K562 (cell line): ENCODE results near the gene AIRE. TPM values are rescaled to one million over a fixed set of nuclear protein-coding genes. Genes with fewer than 3 reads are reported as not detected.

ENCODE experiments used
- ADNP ChIP-seq: fragments of 200-800 bp; sonication (Bioruptor generic); IDR thresholded peaks from 2 replicates; pipeline ENCODE4 v1.6.1; 2016; ENCODE audit warnings: missing genetic modification characterization, missing compliant biosample characterization
- DMBX1 ChIP-seq: fragments of 250-450 bp; sonication (Bioruptor Pico); IDR thresholded peaks from 2 replicates; pipeline ENCODE4 v1.8.0; 2022; ENCODE audit warnings: inconsistent platforms, mild to moderate bottlenecking, moderate library complexity, borderline replicate concordance
- NONO ChIP-seq, 2 experiments: fragments of 200-400 bp in 1 of 2; fragments of 450-650 bp in 1 of 2; formaldehyde crosslinking in 1 of 2; IDR thresholded peaks; 2 replicates each; pipeline ENCODE4 v1.6.1; 2017; ENCODE audit warnings: low read depth in 2 of 2, mild to moderate bottlenecking in 2 of 2, moderate library complexity in 2 of 2, low read length in 1 of 2
- ZNF445 ChIP-seq: fragments of 250-450 bp; sonication (Bioruptor Pico); IDR thresholded peaks from 2 replicates; pipeline ENCODE4 v1.4.0; 2020; ENCODE audit warnings: low read depth, mild to moderate bottlenecking, moderate library complexity
- polyA plus RNA-seq, 8 experiments: library from polyadenylated mRNA; depleted of rRNA in 4 of 8; stranded (reverse) in 5 of 8; unstranded in 3 of 8; fragments of >200 nt; fragmentation: Nextera tagmentation in 2 of 8; fragmentation: Illumina TruSeq in 1 of 8; extraction: Ambion mirVana in 2 of 8; extraction: Trizol in 1 of 8; gene quantifications; 2 replicates each; pipeline versions ENCODE4 v1.2.1 to v1.2.3, GENCODE V29; 2011 to 2014; ENCODE audit warnings: inconsistent platforms in 1 of 8, missing spikeins in 1 of 8
- total RNA-seq, 7 experiments: library from RNA; depleted of rRNA in 6 of 7; stranded (reverse); fragments of >200 nt in 6 of 7; fragmentation: Illumina TruSeq in 2 of 7; extraction: Trizol in 2 of 7; gene quantifications; 2 replicates each; pipeline versions ENCODE4 v1.2.1 to v1.2.3, GENCODE V29; 2011 to 2021; ENCODE audit warnings: low replicate concordance in 1 of 7
- TF ChIP-seq, protein P1 (sequence below): fragments of 450-650 bp; formaldehyde crosslinking; conservative IDR thresholded peaks from 2 replicates; pipeline ENCODE4 v1.4.0; 2022; ENCODE audit warnings: mild to moderate bottlenecking, missing genetic modification characterization
- TF ChIP-seq, protein P2 (sequence below): IDR thresholded peaks from 2 replicates; pipeline ENCODE4 v1.6.1; 2011; ENCODE audit warnings: borderline replicate concordance, low read depth, mild to moderate bottlenecking, moderate library complexity, low read length; ENCODE audit not compliant: insufficient read depth, poor library complexity, severe bottlenecking
- TF ChIP-seq, protein P3 (sequence below), 2 experiments: fragments of 450-650 bp; IDR thresholded peaks; 2 replicates each; pipeline ENCODE4 v1.6.1; 2016; ENCODE audit warnings: mild to moderate bottlenecking in 2 of 2, borderline replicate concordance in 1 of 2, low read depth in 1 of 2, moderate library complexity in 1 of 2

The AIRE gene
- total and polyA plus RNA-seq, 9 of the 15 experiments (the other 6 are each of a cell fraction or from before 2014, with no cell fraction given), result 0.01 TPM; not detected in 8

DNA sequence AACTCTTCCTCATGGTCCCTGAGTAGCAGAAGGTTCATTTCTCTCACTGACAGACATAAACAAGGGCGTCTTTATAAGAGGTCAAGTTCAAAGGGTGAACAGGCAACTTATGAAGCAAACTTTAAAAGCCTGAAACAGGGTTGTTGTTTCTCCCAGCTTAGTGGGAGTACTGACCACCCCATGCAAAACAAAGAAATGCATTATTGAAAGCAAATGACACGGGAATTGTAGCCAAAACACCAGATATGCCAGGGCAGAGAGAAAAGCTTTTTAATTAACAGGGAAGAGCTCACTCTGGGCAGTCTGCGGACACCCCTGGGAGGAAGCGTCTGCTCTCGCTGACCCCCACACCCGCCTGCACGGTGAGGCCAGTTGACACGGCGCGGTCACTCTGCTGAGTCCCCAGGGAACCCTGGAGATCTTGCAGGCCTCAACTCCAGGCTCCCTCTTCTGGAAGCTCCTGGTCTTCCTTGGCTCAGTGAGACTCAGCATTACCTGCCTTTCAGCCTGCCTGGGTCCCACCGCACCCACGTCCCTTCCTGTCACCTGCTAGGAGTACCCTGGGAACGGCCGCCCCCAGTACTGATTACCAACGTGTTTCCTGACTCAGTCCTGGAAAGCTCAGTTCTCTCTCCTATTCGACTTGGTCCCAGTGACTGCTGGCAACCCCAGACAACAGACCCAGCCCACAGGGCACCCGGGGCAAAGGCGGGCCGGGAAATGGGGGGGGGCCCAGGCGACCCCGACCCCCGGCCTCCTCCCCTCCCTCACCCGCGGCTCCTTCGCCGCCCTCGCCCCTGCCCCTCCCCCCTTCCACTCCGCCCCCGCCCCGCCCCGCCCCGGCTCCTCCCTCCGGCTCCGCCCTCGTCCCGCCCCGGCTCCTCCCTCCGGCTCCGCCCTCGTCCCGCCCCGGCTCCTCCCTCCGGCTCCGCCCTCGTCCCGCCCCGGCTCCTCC is 52.5 kb downstream of the AIRE start (continued):
- TF ChIP-seq, protein P1, sequence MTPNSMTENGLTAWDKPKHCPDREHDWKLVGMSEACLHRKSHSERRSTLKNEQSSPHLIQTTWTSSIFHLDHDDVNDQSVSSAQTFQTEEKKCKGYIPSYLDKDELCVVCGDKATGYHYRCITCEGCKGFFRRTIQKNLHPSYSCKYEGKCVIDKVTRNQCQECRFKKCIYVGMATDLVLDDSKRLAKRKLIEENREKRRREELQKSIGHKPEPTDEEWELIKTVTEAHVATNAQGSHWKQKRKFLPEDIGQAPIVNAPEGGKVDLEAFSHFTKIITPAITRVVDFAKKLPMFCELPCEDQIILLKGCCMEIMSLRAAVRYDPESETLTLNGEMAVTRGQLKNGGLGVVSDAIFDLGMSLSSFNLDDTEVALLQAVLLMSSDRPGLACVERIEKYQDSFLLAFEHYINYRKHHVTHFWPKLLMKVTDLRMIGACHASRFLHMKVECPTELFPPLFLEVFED (CRISPR knock-in tag), result no peak
- TF ChIP-seq, protein P2, sequence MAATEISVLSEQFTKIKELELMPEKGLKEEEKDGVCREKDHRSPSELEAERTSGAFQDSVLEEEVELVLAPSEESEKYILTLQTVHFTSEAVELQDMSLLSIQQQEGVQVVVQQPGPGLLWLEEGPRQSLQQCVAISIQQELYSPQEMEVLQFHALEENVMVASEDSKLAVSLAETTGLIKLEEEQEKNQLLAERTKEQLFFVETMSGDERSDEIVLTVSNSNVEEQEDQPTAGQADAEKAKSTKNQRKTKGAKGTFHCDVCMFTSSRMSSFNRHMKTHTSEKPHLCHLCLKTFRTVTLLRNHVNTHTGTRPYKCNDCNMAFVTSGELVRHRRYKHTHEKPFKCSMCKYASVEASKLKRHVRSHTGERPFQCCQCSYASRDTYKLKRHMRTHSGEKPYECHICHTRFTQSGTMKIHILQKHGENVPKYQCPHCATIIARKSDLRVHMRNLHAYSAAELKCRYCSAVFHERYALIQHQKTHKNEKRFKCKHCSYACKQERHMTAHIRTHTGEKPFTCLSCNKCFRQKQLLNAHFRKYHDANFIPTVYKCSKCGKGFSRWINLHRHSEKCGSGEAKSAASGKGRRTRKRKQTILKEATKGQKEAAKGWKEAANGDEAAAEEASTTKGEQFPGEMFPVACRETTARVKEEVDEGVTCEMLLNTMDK, result peak; percentile 36
- 0 out of 2 replicates have a peak, but pooled peaks have one; percentile 47 for TF ChIP-seq DMBX1
- no peak for TF ChIP-seq ADNP (tag)
- TF ChIP-seq, protein P3, sequence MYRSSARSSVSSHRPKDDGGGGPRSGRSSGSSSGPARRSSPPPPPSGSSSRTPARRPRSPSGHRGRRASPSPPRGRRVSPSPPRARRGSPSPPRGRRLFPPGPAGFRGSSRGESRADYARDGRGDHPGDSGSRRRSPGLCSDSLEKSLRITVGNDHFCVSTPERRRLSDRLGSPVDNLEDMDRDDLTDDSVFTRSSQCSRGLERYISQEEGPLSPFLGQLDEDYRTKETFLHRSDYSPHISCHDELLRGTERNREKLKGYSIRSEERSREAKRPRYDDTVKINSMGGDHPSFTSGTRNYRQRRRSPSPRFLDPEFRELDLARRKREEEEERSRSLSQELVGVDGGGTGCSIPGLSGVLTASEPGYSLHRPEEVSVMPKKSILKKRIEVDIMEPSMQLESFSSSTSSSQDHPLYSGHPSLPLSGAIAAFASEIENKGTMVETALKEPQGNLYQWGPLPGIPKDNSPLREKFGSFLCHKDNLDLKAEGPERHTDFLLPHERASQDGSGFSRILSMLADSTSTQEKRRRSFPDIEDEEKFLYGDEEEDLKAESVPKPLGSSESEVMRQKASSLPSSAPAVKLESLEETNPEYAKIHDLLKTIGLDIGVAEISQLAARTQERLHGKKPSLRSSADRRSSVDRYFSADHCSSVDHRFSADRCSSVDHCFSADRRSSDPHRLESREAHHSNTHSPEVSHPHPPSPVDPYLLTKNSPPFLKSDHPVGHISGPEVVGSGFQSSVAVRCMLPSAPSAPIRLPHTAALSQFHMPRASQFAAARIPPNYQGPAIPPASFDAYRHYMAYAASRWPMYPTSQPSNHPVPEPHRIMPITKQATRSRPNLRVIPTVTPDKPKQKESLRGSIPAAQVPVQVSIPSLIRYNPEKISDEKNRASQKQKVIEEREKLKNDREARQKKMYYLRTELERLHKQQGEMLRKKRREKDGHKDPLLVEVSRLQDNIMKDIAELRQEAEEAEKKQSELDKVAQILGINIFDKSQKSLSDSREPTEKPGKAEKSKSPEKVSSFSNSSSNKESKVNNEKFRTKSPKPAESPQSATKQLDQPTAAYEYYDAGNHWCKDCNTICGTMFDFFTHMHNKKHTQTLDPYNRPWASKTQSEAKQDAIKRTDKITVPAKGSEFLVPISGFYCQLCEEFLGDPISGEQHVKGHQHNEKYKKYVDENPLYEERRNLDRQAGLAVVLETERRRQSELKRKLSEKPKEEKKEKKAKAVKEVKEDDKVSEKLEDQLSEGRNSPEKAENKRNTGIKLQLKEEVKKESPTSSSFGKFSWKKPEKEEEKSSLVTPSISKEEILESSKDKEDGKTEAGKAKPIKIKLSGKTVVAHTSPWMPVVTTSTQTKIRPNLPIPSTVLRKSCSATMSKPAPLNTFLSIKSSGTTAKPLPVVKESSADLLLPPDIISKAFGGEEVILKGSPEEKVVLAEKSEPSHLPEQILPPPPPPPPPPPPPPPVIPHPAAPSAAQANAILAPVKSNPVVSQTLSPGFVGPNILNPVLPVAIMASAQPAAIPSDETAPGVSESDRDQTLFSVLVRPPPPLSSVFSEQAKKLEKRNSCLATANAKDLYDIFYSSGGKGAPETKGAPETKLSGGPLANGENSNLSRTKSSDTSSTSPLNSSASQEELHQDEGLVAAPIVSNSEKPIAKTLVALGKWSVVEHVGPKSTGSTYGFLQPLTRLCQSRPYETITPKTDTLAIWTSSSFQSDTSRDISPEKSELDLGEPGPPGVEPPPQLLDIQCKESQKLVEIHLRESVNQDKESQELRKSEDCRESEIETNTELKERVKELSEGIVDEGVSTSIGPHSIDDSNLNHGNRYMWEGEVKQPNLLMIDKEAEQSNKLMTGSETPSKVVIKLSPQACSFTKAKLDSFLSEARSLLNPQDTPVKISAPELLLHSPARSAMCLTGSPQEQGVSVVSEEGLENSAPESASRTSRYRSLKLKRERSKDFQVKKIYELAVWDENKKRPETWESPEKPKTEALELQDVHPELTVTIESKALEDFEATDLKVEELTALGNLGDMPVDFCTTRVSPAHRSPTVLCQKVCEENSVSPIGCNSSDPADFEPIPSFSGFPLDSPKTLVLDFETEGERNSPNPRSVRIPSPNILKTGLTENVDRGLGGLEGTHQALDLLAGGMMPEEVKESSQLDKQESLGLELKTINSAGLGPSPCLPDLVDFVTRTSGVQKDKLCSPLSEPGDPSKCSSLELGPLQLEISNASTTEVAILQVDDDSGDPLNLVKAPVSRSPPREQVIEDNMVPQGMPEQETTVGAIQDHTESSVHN (IDR thresholded peaks at IDR 0.05; ENCODE audit: borderline replicate concordance in 1 of 2, low read depth in 1 of 2), result no peak
- no peak for TF ChIP-seq ZNF445 (CRISPR knock-in tag)
- TF ChIP-seq NONO (IDR thresholded peaks at IDR 0.05; ENCODE audit: low read depth in 2 of 2, low read length in 1 of 2), result no peak; a peak in 1 of 4 replicates
